Measurements from ENCODE around the gene KMO.

The KMO gene

DNA sequence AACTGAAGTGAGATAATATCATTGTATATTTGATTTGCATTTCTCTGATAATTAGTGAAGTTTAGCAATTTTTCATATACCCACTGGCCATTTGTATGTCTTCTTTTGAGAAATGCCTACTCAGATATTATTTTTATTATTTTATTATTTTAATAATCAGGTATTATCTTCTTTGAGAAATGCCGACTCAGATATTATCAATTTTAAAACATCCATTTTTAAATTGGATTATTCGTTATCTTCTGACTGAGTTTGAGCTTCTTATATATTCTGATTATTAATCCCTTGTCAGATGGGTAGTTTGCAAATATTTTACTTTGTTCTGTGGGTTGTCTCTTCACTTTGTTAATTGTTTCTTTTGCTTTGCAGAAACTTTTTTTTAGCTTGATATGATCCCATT, 37.7 kb downstream of the KMO start:
- H3K4ac ChIP-seq (ENCODE audit: low read depth in 1 of 2, low read length in 2 of 2) = no peak overlapping the region
- H2BK12ac ChIP-seq (ENCODE audit: low read length in 2 of 2) = no peak overlapping the region
- no peak overlapping the region for H2BK5ac ChIP-seq (ENCODE audit: low read depth, low read length, poor library complexity, severe bottlenecking)
- no peak overlapping the region for H3K23ac ChIP-seq (ENCODE audit: low read length in 2 of 2)
- H3K9me3 ChIP-seq (ENCODE audit: control insufficient read depth, low read length) = no peaks in the 10 kb centered on the region
- H3K18ac ChIP-seq (ENCODE audit: low read depth in 1 of 2, low read length in 2 of 2) = no peak overlapping the region
- no peak overlapping the region for H3K9ac ChIP-seq (ENCODE audit: low read length)
- no peak for DNase-seq
- H2AFZ ChIP-seq (ENCODE audit: low read depth, low read length) = no peak overlapping the region
- H3K27ac ChIP-seq (ENCODE audit: low read length, poor library complexity, severe bottlenecking) = no peak overlapping the region
- H3K79me1 ChIP-seq (replicated peaks; ENCODE audit: low read length, poor library complexity, severe bottlenecking) = no peaks in the 10 kb centered on the region
- WGBS = no CpG with 5 or more reads among the region's 2 CpGs
- no peaks in the 10 kb centered on the region for H3K4me1 ChIP-seq (ENCODE audit: control insufficient read depth, insufficient read depth, low read depth, low read length)
- H2BK120ac ChIP-seq (ENCODE audit: low read depth, low read length) = no peak overlapping the region
- no peak overlapping the region for H2BK15ac ChIP-seq (ENCODE audit: low read depth, poor library complexity, severe bottlenecking)
- no peak overlapping the region for H4K8ac ChIP-seq (ENCODE audit: low read length)
- no peaks in the 10 kb centered on the region for H3K36me3 ChIP-seq (ENCODE audit: control insufficient read depth in 1 of 2, insufficient read depth in 2 of 2, low read depth in 1 of 2, low read length in 2 of 2)
- no peaks in the 10 kb centered on the region for H3K27me3 ChIP-seq (ENCODE audit: control insufficient read depth in 1 of 2, insufficient read depth in 1 of 2, low read length in 2 of 2)
- no peak overlapping the region for H3K4me3 ChIP-seq (ENCODE audit: insufficient read depth in 1 of 2, low read depth in 1 of 2, low read length in 2 of 2)
- no peak overlapping the region for H3K4me2 ChIP-seq (ENCODE audit: low read length, poor library complexity, severe bottlenecking)
- no peak overlapping the region for H3K14ac ChIP-seq (ENCODE audit: low read length in 2 of 2)
- H2AK5ac ChIP-seq (ENCODE audit: low read length, severe bottlenecking) = no peak overlapping the region
- H4K91ac ChIP-seq (ENCODE audit: low read length) = no peak overlapping the region

DNA sequence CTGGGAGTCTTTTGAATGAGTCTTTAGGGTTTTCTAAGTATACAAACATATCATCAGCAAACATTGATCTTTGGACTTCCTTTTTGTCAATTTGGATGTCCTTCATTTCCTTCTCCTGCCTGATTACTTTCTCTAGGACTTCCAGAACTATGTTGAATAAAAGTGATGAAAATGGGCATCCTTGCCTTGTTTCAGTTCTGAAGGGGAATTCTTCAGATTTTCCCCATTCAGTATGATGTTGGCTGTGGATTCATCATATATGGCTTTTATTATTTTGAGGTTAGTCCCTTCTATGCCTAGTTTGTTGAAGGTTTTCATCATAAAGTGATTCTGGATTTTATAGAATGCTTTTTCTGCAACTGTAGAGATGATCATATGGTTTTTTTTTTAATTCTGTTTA, 42.0 kb downstream of the KMO start:
- no peak overlapping the region for H2AK5ac ChIP-seq (ENCODE audit: low read length, severe bottlenecking)
- no peak overlapping the region for H3K14ac ChIP-seq (ENCODE audit: low read length in 2 of 2)
- H3K27ac ChIP-seq (ENCODE audit: low read length, poor library complexity, severe bottlenecking) = no peak overlapping the region
- H3K4me2 ChIP-seq (ENCODE audit: low read length, poor library complexity, severe bottlenecking) = no peak overlapping the region
- H4K8ac ChIP-seq (ENCODE audit: low read length) = no peak overlapping the region
- no peak overlapping the region for H3K23ac ChIP-seq (ENCODE audit: low read length in 2 of 2)
- H2BK120ac ChIP-seq (ENCODE audit: low read depth, low read length) = no peak overlapping the region
- no peak overlapping the region for H2AFZ ChIP-seq (ENCODE audit: low read depth, low read length)
- H4K91ac ChIP-seq (ENCODE audit: low read length) = no peak overlapping the region
- H2BK15ac ChIP-seq (ENCODE audit: low read depth, poor library complexity, severe bottlenecking) = no peak overlapping the region
- DNase-seq = no peak
- H3K27me3 ChIP-seq (ENCODE audit: control insufficient read depth in 1 of 2, insufficient read depth in 1 of 2, low read length in 2 of 2) = no peaks in the 10 kb centered on the region
- H3K18ac ChIP-seq (ENCODE audit: low read depth in 1 of 2, low read length in 2 of 2) = no peak overlapping the region
- H2BK12ac ChIP-seq (ENCODE audit: low read length in 2 of 2) = no peak overlapping the region
- H3K4me1 ChIP-seq (ENCODE audit: control insufficient read depth, insufficient read depth, low read depth, low read length) = no peaks in the 10 kb centered on the region
- no peak overlapping the region for H3K4me3 ChIP-seq (ENCODE audit: insufficient read depth in 1 of 2, low read depth in 1 of 2, low read length in 2 of 2)
- no peaks in the 10 kb centered on the region for H3K79me1 ChIP-seq (replicated peaks; ENCODE audit: low read length, poor library complexity, severe bottlenecking)
- H3K9ac ChIP-seq (ENCODE audit: low read length) = no peak overlapping the region
- H3K9me3 ChIP-seq (ENCODE audit: control insufficient read depth, low read length) = peaks cover 12% of the 10 kb centered on the region
- no peak overlapping the region for H3K4ac ChIP-seq (ENCODE audit: low read depth in 1 of 2, low read length in 2 of 2)
- H3K36me3 ChIP-seq (ENCODE audit: control insufficient read depth in 1 of 2, insufficient read depth in 2 of 2, low read depth in 1 of 2, low read length in 2 of 2) = peaks cover 0 to 5% of the 10 kb centered on the region in 2 experiments
- no peak overlapping the region for H2BK5ac ChIP-seq (ENCODE audit: low read depth, low read length, poor library complexity, severe bottlenecking)

DNA sequence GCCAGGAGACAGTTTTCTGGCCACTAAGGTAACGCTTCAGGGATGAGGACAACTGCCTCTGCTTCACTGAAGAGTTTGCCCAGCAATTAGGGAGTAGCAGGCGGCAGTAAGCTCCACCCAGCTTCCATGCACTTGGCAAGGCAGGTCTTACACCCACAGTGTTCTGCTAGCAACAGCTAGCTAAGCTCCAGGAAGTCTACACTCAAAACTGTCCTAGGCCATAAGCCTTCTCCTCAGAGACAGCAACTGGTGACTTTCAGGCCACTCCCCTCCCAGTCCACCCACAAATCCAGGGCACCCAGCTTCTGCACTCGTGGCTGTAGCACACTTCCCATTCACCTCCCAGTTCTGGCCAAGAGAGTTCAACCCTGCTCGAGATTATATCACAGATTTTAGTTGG, 47.3 kb downstream of the KMO start:
- Histone ChIP-seq H3K27ac (ENCODE audit: low read length, poor library complexity, severe bottlenecking) (no peak overlapping the region), H3K4me2 (ENCODE audit: low read length, poor library complexity, severe bottlenecking) (no peak overlapping the region), H3K4me3 (ENCODE audit: insufficient read depth in 1 of 2, low read depth in 1 of 2, low read length in 2 of 2) (no peak overlapping the region), H3K4ac (ENCODE audit: low read depth in 1 of 2, low read length in 2 of 2) (no peak overlapping the region), H3K9me3 (ENCODE audit: control insufficient read depth, low read length) (peaks cover 12% of the 10 kb centered on the region), H2BK5ac (ENCODE audit: low read depth, low read length, poor library complexity, severe bottlenecking) (no peak overlapping the region), H4K8ac (ENCODE audit: low read length) (no peak overlapping the region), H3K23ac (ENCODE audit: low read length in 2 of 2) (no peak overlapping the region), H2BK12ac (ENCODE audit: low read length in 2 of 2) (no peak overlapping the region), H4K91ac (ENCODE audit: low read length) (no peak overlapping the region), H3K9ac (ENCODE audit: low read length) (no peak overlapping the region), H2AK5ac (ENCODE audit: low read length, severe bottlenecking) (no peak overlapping the region), H2BK120ac (ENCODE audit: low read depth, low read length) (no peak overlapping the region), H2BK15ac (ENCODE audit: low read depth, poor library complexity, severe bottlenecking) (no peak overlapping the region), H3K79me1 (replicated peaks; ENCODE audit: low read length, poor library complexity, severe bottlenecking) (no peaks in the 10 kb centered on the region), H3K18ac (ENCODE audit: low read depth in 1 of 2, low read length in 2 of 2) (no peak overlapping the region), H2AFZ (ENCODE audit: low read depth, low read length) (no peak overlapping the region), H3K14ac (ENCODE audit: low read length in 2 of 2) (peak overlapping the region in 1 of 2 experiments; percentile 48), H3K4me1 (ENCODE audit: control insufficient read depth, insufficient read depth, low read depth, low read length) (no peaks in the 10 kb centered on the region), H3K27me3 (ENCODE audit: control insufficient read depth in 1 of 2, insufficient read depth in 1 of 2, low read length in 2 of 2) (no peaks in the 10 kb centered on the region), H3K36me3 (ENCODE audit: control insufficient read depth in 1 of 2, insufficient read depth in 2 of 2, low read depth in 1 of 2, low read length in 2 of 2) (peaks cover 0 to 13% of the 10 kb centered on the region in 2 experiments)
- no peak for DNase-seq
- 54% methylated on average over 4 of the region's 4 CpGs for WGBS

DNA sequence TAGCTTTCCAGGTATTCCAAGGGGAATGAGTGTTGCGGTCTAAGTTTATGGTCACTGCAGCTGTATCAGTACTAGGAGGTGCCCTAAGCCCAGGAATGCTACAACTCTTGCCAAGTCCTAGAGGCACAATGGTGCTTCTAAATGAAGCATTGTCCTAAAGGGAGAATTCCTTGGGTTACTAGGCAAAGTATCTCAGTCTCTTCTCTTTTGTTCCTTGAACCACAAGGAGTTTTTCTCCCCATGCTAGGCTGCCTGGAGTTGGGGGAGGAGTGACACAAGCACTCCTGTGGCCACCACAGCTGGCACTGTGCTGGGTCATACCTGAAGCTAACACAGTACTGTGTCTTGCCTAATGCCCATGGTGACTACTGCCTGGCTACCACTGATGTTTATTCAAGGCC, 50.7 kb downstream of the KMO start:
- H3K14ac ChIP-seq (ENCODE audit: low read length in 2 of 2) = peak overlapping the region in 1 of 2 experiments; percentile 38
- no peak overlapping the region for H2AK5ac ChIP-seq (ENCODE audit: low read length, severe bottlenecking)
- no peak overlapping the region for H3K27ac ChIP-seq (ENCODE audit: low read length, poor library complexity, severe bottlenecking)
- no peaks in the 10 kb centered on the region for H3K27me3 ChIP-seq (ENCODE audit: control insufficient read depth in 1 of 2, insufficient read depth in 1 of 2, low read length in 2 of 2)
- H2AFZ ChIP-seq (ENCODE audit: low read depth, low read length) = no peak overlapping the region
- H3K18ac ChIP-seq (ENCODE audit: low read depth in 1 of 2, low read length in 2 of 2) = no peak overlapping the region
- no peak overlapping the region for H4K91ac ChIP-seq (ENCODE audit: low read length)
- no peak overlapping the region for H4K8ac ChIP-seq (ENCODE audit: low read length)
- WGBS = 95% methylated on average over 1 of the region's 1 CpG
- no peaks in the 10 kb centered on the region for H3K9me3 ChIP-seq (ENCODE audit: control insufficient read depth, low read length)
- no peak overlapping the region for H3K4ac ChIP-seq (ENCODE audit: low read depth in 1 of 2, low read length in 2 of 2)
- no peak overlapping the region for H3K23ac ChIP-seq (ENCODE audit: low read length in 2 of 2)
- H2BK120ac ChIP-seq (ENCODE audit: low read depth, low read length) = no peak overlapping the region
- H3K4me3 ChIP-seq (ENCODE audit: insufficient read depth in 1 of 2, low read depth in 1 of 2, low read length in 2 of 2) = no peak overlapping the region
- H3K79me1 ChIP-seq (replicated peaks; ENCODE audit: low read length, poor library complexity, severe bottlenecking) = no peaks in the 10 kb centered on the region
- H3K4me1 ChIP-seq (ENCODE audit: control insufficient read depth, insufficient read depth, low read depth, low read length) = no peaks in the 10 kb centered on the region
- no peak overlapping the region for H2BK5ac ChIP-seq (ENCODE audit: low read depth, low read length, poor library complexity, severe bottlenecking)
- H3K36me3 ChIP-seq (ENCODE audit: control insufficient read depth in 1 of 2, insufficient read depth in 2 of 2, low read depth in 1 of 2, low read length in 2 of 2) = peaks cover 0 to 14% of the 10 kb centered on the region in 2 experiments
- no peak for DNase-seq
- H2BK15ac ChIP-seq (ENCODE audit: low read depth, poor library complexity, severe bottlenecking) = no peak overlapping the region
- H3K9ac ChIP-seq (ENCODE audit: low read length) = no peak overlapping the region
- no peak overlapping the region for H3K4me2 ChIP-seq (ENCODE audit: low read length, poor library complexity, severe bottlenecking)
- H2BK12ac ChIP-seq (ENCODE audit: low read length in 2 of 2) = no peak overlapping the region

All from mesenchymal stem cell (in vitro differentiated cells and primary cell).